ENCODE results near the gene GSK3B.

The GSK3B gene

GRCh38 chr3:119924111-119925094 is 169.8 kb downstream of the GSK3B start:
- POLR2A ChIA-PET = no interaction called here
- CTCF ChIA-PET = no interaction called here
- TF ChIP-seq FOXM1 (IDR thresholded peaks at IDR 0.05; ENCODE audit: borderline replicate concordance) (no peak), SUZ12 (IDR thresholded peaks at IDR 0.05) (no peak), ARNT (IDR thresholded peaks at IDR 0.05) (no peak), ELF4 (IDR thresholded peaks at IDR 0.05) (no peak), NFRKB (IDR thresholded peaks at IDR 0.05) (no peak), CTBP1 (IDR thresholded peaks at IDR 0.05; ENCODE audit: borderline replicate concordance) (no peak), ZNF384 (IDR thresholded peaks at IDR 0.05) (no peak), FOXA1 (IDR thresholded peaks at IDR 0.05) (no peak), L3MBTL2 (conservative IDR thresholded peaks at IDR 0.05) (no peak), TARDBP (IDR thresholded peaks at IDR 0.05) (no peak), FOXK2 (IDR thresholded peaks at IDR 0.05) (no peak), HDGF (IDR thresholded peaks at IDR 0.05; ENCODE audit: borderline replicate concordance) (no peak), SP1 (IDR thresholded peaks at IDR 0.05) (no peak), BHLHE40 (IDR thresholded peaks at IDR 0.05; ENCODE audit: borderline replicate concordance) (no peak)
- TF ChIP-seq, protein P1, sequence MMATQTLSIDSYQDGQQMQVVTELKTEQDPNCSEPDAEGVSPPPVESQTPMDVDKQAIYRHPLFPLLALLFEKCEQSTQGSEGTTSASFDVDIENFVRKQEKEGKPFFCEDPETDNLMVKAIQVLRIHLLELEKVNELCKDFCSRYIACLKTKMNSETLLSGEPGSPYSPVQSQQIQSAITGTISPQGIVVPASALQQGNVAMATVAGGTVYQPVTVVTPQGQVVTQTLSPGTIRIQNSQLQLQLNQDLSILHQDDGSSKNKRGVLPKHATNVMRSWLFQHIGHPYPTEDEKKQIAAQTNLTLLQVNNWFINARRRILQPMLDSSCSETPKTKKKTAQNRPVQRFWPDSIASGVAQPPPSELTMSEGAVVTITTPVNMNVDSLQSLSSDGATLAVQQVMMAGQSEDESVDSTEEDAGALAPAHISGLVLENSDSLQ (IDR thresholded peaks at IDR 0.05) = no peak
- no peak for DNase-seq (ENCODE audit: extremely low spot score)

- TF ChIP-seq FOXK2 (IDR thresholded peaks at IDR 0.05) = no peak
- no peak for TF ChIP-seq SUZ12 (IDR thresholded peaks at IDR 0.05)
- TF ChIP-seq CTBP1 (IDR thresholded peaks at IDR 0.05; ENCODE audit: borderline replicate concordance) = no peak
- TF ChIP-seq HDGF (IDR thresholded peaks at IDR 0.05; ENCODE audit: borderline replicate concordance) = no peak
- TF ChIP-seq, protein P1 (IDR thresholded peaks at IDR 0.05) = no peak
- peak; percentile 79 for TF ChIP-seq ZNF384 (IDR thresholded peaks at IDR 0.05)
- no peak for TF ChIP-seq BHLHE40 (IDR thresholded peaks at IDR 0.05; ENCODE audit: borderline replicate concordance)
- ChIA-PET CTCF (no interaction called here), POLR2A (no interaction called here)
- no peak for DNase-seq (ENCODE audit: extremely low spot score)
Measured at GRCh38 chr3:119918992-119919933, 175.0 kb downstream of the GSK3B start.

DNA sequence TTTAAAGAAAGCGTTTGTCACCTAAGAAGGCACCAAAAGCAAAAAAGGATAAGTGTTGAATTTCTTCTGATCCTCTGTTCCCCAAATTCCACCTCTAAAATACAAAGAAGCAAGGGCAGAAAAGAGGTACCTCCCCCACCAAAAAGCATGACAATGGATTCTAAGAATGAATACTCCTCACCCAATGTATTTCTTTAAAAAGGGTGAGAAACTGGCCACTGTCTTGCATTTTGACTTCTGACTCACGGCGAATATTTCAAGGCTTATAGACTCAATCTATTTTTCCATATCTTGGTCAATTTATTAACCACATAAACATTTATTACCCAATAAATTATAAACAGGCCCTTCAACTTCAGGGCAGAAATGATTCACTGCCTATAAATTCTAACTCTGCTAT is 181.2 kb downstream of the GSK3B start:
- TF ChIP-seq TARDBP (IDR thresholded peaks at IDR 0.05) = no peak
- TF ChIP-seq L3MBTL2 (conservative IDR thresholded peaks at IDR 0.05) = no peak
- TF ChIP-seq SUZ12 (IDR thresholded peaks at IDR 0.05) = no peak
- TF ChIP-seq ZNF384 (IDR thresholded peaks at IDR 0.05) = no peak
- TF ChIP-seq FOXK2 (IDR thresholded peaks at IDR 0.05) = no peak
- TF ChIP-seq, protein P1 (IDR thresholded peaks at IDR 0.05) = no peak
- ChIA-PET POLR2A (no interaction called here), CTCF (no interaction called here)
- no peak for DNase-seq (ENCODE audit: extremely low spot score)

GRCh38 chr3:119912220-119912619 is 182.0 kb downstream of the GSK3B start:
- no peak for DNase-seq (ENCODE audit: extremely low spot score)
- no peak for TF ChIP-seq ARNT (IDR thresholded peaks at IDR 0.05)
- TF ChIP-seq FOXA1 (IDR thresholded peaks at IDR 0.05) = no peak
- POLR2A ChIA-PET = interaction anchor here (1.3 kb wide), 1 partner anchor 184 kb away, joined by 3 read pairs; no protein-coding TSS in a partner anchor
- CTCF ChIA-PET = no interaction called here

GRCh38 chr3:119911748-119912147 is 182.5 kb downstream of the GSK3B start:
- ChIA-PET CTCF (no interaction called here), POLR2A (interaction anchor here (1.3 kb wide), 1 partner anchor 184 kb away, joined by 3 read pairs; no protein-coding TSS in a partner anchor)

More at GRCh38 chr3:119911748-119912147, 182.5 kb downstream of the GSK3B start:
- DNase-seq (ENCODE audit: extremely low spot score) = no peak
- TF ChIP-seq, protein P1 (IDR thresholded peaks at IDR 0.05) = no peak
- TF ChIP-seq ARNT (IDR thresholded peaks at IDR 0.05) (no peak), ELF4 (IDR thresholded peaks at IDR 0.05) (no peak), CTBP1 (IDR thresholded peaks at IDR 0.05; ENCODE audit: borderline replicate concordance) (no peak), BHLHE40 (IDR thresholded peaks at IDR 0.05; ENCODE audit: borderline replicate concordance) (no peak), FOXA1 (IDR thresholded peaks at IDR 0.05) (no peak), FOXM1 (IDR thresholded peaks at IDR 0.05; ENCODE audit: borderline replicate concordance) (no peak), LEF1 (IDR thresholded peaks at IDR 0.05; ENCODE audit: borderline replicate concordance) (no peak), TARDBP (IDR thresholded peaks at IDR 0.05) (no peak), NFRKB (IDR thresholded peaks at IDR 0.05) (no peak), SUZ12 (IDR thresholded peaks at IDR 0.05) (no peak), FOXK2 (IDR thresholded peaks at IDR 0.05) (no peak), ZNF384 (IDR thresholded peaks at IDR 0.05) (no peak), L3MBTL2 (conservative IDR thresholded peaks at IDR 0.05) (no peak), HDGF (IDR thresholded peaks at IDR 0.05; ENCODE audit: borderline replicate concordance) (no peak), SP1 (IDR thresholded peaks at IDR 0.05) (no peak)

All from HEK293T (cell line).